HEK293 (cell line): ENCODE measurements around the gene MTHFSD.

Experiments used
- EGR2 ChIP-seq: fragments of 450-650 bp; formaldehyde crosslinking; IDR thresholded peaks from 2 replicates; pipeline ENCODE4 v1.5.1; 2016; ENCODE audit warnings: low read depth, missing biosample characterization, missing genetic modification characterization
- GFI1B ChIP-seq: fragments of 450-650 bp; formaldehyde crosslinking; IDR thresholded peaks from 2 replicates; pipeline ENCODE4 v1.5.1; 2016; ENCODE audit warnings: missing biosample characterization, missing genetic modification characterization
- KLF10 ChIP-seq: fragments of 450-650 bp; IDR thresholded peaks from 2 replicates; pipeline ENCODE4 v1.5.1; 2018; ENCODE audit warnings: missing biosample characterization, mild to moderate bottlenecking, missing genetic modification characterization
- TRIM28 ChIP-seq: IDR thresholded peaks from 2 replicates; pipeline ENCODE4 v1.6.1; 2011; ENCODE audit warnings: low read length, control low read depth, borderline replicate concordance
- ZBTB17 ChIP-seq: fragments of 450-650 bp; formaldehyde crosslinking; IDR thresholded peaks from 2 replicates; pipeline ENCODE4 v1.5.1; 2016; ENCODE audit warnings: missing biosample characterization, missing genetic modification characterization
- ZBTB7A ChIP-seq: fragments of 450-650 bp; formaldehyde crosslinking; IDR thresholded peaks from 2 replicates; pipeline ENCODE4 v1.5.1; 2016; ENCODE audit warnings: low read depth, missing biosample characterization, missing genetic modification characterization
- ZEB2 ChIP-seq: fragments of 450-650 bp; formaldehyde crosslinking; IDR thresholded peaks from 2 replicates; pipeline ENCODE4 v1.5.1; 2016; ENCODE audit warnings: missing biosample characterization, missing genetic modification characterization
- ZNF121 ChIP-seq: fragments of 450-650 bp; formaldehyde crosslinking; IDR thresholded peaks from 2 replicates; pipeline ENCODE4 v1.5.1; 2016; ENCODE audit warnings: missing biosample characterization, missing genetic modification characterization
- ZNF148 ChIP-seq: fragments of 450-650 bp; formaldehyde crosslinking; IDR thresholded peaks from 2 replicates; pipeline ENCODE4 v1.5.0; 2017; ENCODE audit warnings: missing biosample characterization, missing genetic modification characterization, borderline replicate concordance
- ZNF18 ChIP-seq: fragments of 450-650 bp; formaldehyde crosslinking; IDR thresholded peaks from 2 replicates; pipeline ENCODE4 v1.5.1; 2016; ENCODE audit warnings: missing biosample characterization, missing genetic modification characterization
- ZNF184 ChIP-seq: fragments of 450-650 bp; IDR thresholded peaks from 2 replicates; pipeline ENCODE4 v1.5.1; 2018; ENCODE audit warnings: missing biosample characterization, mild to moderate bottlenecking, missing genetic modification characterization
- ZNF202 ChIP-seq: fragments of 450-650 bp; formaldehyde crosslinking; IDR thresholded peaks from 2 replicates; pipeline ENCODE4 v1.5.1; 2016; ENCODE audit warnings: missing biosample characterization, missing genetic modification characterization, borderline replicate concordance
- ZNF211 ChIP-seq: fragments of 450-650 bp; formaldehyde crosslinking; IDR thresholded peaks from 2 replicates; pipeline ENCODE4 v1.5.1; 2016; ENCODE audit warnings: low read depth, missing biosample characterization, missing genetic modification characterization
- ZNF302 ChIP-seq: fragments of 450-650 bp; formaldehyde crosslinking; IDR thresholded peaks from 2 replicates; pipeline ENCODE4 v1.5.1; 2016; ENCODE audit warnings: missing biosample characterization, missing genetic modification characterization, low read depth
- ZNF354C ChIP-seq: fragments of 450-650 bp; formaldehyde crosslinking; IDR thresholded peaks from 2 replicates; pipeline ENCODE4 v1.5.1; 2016; ENCODE audit warnings: missing biosample characterization, missing genetic modification characterization, low read depth, borderline replicate concordance
- ZNF37A ChIP-seq: fragments of 450-650 bp; IDR thresholded peaks from 2 replicates; pipeline ENCODE4 v1.5.1; 2018; ENCODE audit warnings: missing biosample characterization, missing genetic modification characterization
- ZNF394 ChIP-seq: fragments of 450-650 bp; formaldehyde crosslinking; IDR thresholded peaks from 2 replicates; pipeline ENCODE4 v1.5.1; 2016; ENCODE audit warnings: missing biosample characterization, missing genetic modification characterization, mild to moderate bottlenecking, moderate library complexity, borderline replicate concordance
- ZNF449 ChIP-seq: fragments of 450-650 bp; formaldehyde crosslinking; IDR thresholded peaks from 2 replicates; pipeline ENCODE4 v1.5.1; 2017; ENCODE audit warnings: missing biosample characterization, mild to moderate bottlenecking, missing genetic modification characterization, moderate library complexity
- ZNF488 ChIP-seq: fragments of 450-650 bp; formaldehyde crosslinking; IDR thresholded peaks from 2 replicates; pipeline ENCODE4 v1.5.1; 2016; ENCODE audit warnings: missing biosample characterization, missing genetic modification characterization
- ZNF501 ChIP-seq: fragments of 450-650 bp; formaldehyde crosslinking; IDR thresholded peaks from 2 replicates; pipeline ENCODE4 v1.5.1; 2016; ENCODE audit warnings: missing biosample characterization, missing genetic modification characterization
- ZNF658 ChIP-seq: fragments of 450-650 bp; formaldehyde crosslinking; IDR thresholded peaks from 2 replicates; pipeline ENCODE4; 2016; ENCODE audit warnings: missing biosample characterization, missing genetic modification characterization
- ZNF660 ChIP-seq: fragments of 450-650 bp; IDR thresholded peaks from 2 replicates; pipeline ENCODE4 v1.5.1; 2018; ENCODE audit warnings: missing biosample characterization, mild to moderate bottlenecking, missing genetic modification characterization
- ZNF768 ChIP-seq: fragments of 450-650 bp; formaldehyde crosslinking; IDR thresholded peaks from 2 replicates; pipeline ENCODE4 v1.5.1; 2018; ENCODE audit warnings: missing biosample characterization, mild to moderate bottlenecking, missing genetic modification characterization
- ZNF776 ChIP-seq: fragments of 450-650 bp; formaldehyde crosslinking; IDR thresholded peaks from 2 replicates; pipeline ENCODE4 v1.5.0; 2017; ENCODE audit warnings: missing biosample characterization, missing genetic modification characterization, borderline replicate concordance
- ZNF792 ChIP-seq: fragments of 450-650 bp; formaldehyde crosslinking; IDR thresholded peaks from 2 replicates; pipeline ENCODE4 v1.5.1; 2016; ENCODE audit warnings: missing biosample characterization, missing genetic modification characterization
- ZNF843 ChIP-seq: fragments of 450-650 bp; formaldehyde crosslinking; IDR thresholded peaks from 2 replicates; pipeline ENCODE4 v1.5.1; 2016; ENCODE audit warnings: missing biosample characterization, missing genetic modification characterization
- TF ChIP-seq, protein P1 (sequence below): fragments of 450-650 bp; formaldehyde crosslinking; IDR thresholded peaks from 2 replicates; pipeline ENCODE4 v1.5.1; 2016; ENCODE audit warnings: missing biosample characterization, missing genetic modification characterization, borderline replicate concordance
- TF ChIP-seq, protein P2 (sequence below): fragments of 450-650 bp; formaldehyde crosslinking; IDR thresholded peaks from 2 replicates; pipeline ENCODE4 v1.5.1; 2016; ENCODE audit warnings: missing biosample characterization, missing genetic modification characterization

The MTHFSD gene

GRCh38 chr16:86508947-86509758 is 45.9 kb downstream of the MTHFSD start (continued):
- peak; percentile 54 for TF ChIP-seq ZNF18 (tag by site-specific recombination)
- TF ChIP-seq ZNF37A (tag by site-specific recombination) = no peak
- TF ChIP-seq KLF10 = no peak
- TF ChIP-seq ZNF202 (tag by site-specific recombination) = no peak
- TF ChIP-seq ZNF394 (tag by site-specific recombination) = no peak
- peak; percentile 66 for TF ChIP-seq ZNF449 (tag by site-specific recombination)
- no peak for TF ChIP-seq ZNF501 (tag by site-specific recombination)
- TF ChIP-seq ZNF843 (tag by site-specific recombination) = no peak
- no peak for TF ChIP-seq ZBTB7A (tag by site-specific recombination)
- TF ChIP-seq ZNF211 = no peak
- TF ChIP-seq ZNF354C = no peak
- TF ChIP-seq, protein P1, sequence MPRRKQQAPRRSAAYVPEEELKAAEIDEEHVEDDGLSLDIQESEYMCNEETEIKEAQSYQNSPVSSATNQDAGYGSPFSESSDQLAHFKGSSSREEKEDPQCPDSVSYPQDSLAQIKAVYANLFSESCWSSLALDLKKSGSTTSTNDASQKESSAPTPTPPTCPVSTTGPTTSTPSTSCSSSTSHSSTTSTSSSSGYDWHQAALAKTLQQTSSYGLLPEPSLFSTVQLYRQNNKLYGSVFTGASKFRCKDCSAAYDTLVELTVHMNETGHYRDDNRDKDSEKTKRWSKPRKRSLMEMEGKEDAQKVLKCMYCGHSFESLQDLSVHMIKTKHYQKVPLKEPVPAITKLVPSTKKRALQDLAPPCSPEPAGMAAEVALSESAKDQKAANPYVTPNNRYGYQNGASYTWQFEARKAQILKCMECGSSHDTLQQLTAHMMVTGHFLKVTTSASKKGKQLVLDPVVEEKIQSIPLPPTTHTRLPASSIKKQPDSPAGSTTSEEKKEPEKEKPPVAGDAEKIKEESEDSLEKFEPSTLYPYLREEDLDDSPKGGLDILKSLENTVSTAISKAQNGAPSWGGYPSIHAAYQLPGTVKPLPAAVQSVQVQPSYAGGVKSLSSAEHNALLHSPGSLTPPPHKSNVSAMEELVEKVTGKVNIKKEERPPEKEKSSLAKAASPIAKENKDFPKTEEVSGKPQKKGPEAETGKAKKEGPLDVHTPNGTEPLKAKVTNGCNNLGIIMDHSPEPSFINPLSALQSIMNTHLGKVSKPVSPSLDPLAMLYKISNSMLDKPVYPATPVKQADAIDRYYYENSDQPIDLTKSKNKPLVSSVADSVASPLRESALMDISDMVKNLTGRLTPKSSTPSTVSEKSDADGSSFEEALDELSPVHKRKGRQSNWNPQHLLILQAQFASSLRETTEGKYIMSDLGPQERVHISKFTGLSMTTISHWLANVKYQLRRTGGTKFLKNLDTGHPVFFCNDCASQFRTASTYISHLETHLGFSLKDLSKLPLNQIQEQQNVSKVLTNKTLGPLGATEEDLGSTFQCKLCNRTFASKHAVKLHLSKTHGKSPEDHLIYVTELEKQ (tag by site-specific recombination) = no peak
- TF ChIP-seq ZNF184 = no peak
- no peak for TF ChIP-seq ZNF658 (tag by site-specific recombination)
- no peak for TF ChIP-seq ZNF768 (tag by site-specific recombination)
- no peak for TF ChIP-seq ZNF302 (tag by site-specific recombination)
- peak; percentile 58 for TF ChIP-seq EGR2 (tag by site-specific recombination)
- no peak for TF ChIP-seq ZNF488
- TF ChIP-seq GFI1B (tag by site-specific recombination) = no peak
- TF ChIP-seq, protein P2, sequence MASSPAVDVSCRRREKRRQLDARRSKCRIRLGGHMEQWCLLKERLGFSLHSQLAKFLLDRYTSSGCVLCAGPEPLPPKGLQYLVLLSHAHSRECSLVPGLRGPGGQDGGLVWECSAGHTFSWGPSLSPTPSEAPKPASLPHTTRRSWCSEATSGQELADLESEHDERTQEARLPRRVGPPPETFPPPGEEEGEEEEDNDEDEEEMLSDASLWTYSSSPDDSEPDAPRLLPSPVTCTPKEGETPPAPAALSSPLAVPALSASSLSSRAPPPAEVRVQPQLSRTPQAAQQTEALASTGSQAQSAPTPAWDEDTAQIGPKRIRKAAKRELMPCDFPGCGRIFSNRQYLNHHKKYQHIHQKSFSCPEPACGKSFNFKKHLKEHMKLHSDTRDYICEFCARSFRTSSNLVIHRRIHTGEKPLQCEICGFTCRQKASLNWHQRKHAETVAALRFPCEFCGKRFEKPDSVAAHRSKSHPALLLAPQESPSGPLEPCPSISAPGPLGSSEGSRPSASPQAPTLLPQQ (tag by site-specific recombination) = no peak
- TF ChIP-seq ZNF121 = no peak
- no peak for TF ChIP-seq ZNF148
- no peak for TF ChIP-seq TRIM28
- peak; percentile 64; the same call in 1 of the 2 replicates for TF ChIP-seq ZNF792 (tag by site-specific recombination)
- no peak for TF ChIP-seq ZNF776 (tag by site-specific recombination)
- TF ChIP-seq ZBTB17 (tag by site-specific recombination) = 0 out of 2 replicates have a peak, but pooled peaks have one; percentile 12
- peak; percentile 23; the same call in 1 of the 2 replicates for TF ChIP-seq ZEB2 (tag by site-specific recombination)
- peak; percentile 57; the same call in 1 of the 2 replicates for TF ChIP-seq ZNF660
